Ectodermal cell (in vitro differentiated cells): ENCODE results near the gene SRPK2.
"Not testable (repeated sequence)": the region's sequence is repeated elsewhere in the genome, so short reads cannot be mapped to it uniquely, and the experiment has no call there.

ENCODE experiments used
- H3K27ac ChIP-seq: 2 replicates; pipeline ENCODE4 v1.7.0; 2013; ENCODE audit warnings: mild to moderate bottlenecking, low read depth, low read length; ENCODE audit not compliant: insufficient read depth, poor library complexity, severe bottlenecking
- H3K27me3 ChIP-seq: 2 replicates; pipeline ENCODE4 v1.7.0; 2013; ENCODE audit warnings: mild to moderate bottlenecking, low read length; ENCODE audit not compliant: insufficient read depth, control insufficient read depth, poor library complexity, severe bottlenecking
- H3K36me3 ChIP-seq: one replicate; pipeline ENCODE4 v1.7.0; 2013; ENCODE audit warnings: low read length; ENCODE audit not compliant: control insufficient read depth, insufficient read depth
- H3K4me1 ChIP-seq: one replicate; pipeline ENCODE4 v1.7.0; 2013; ENCODE audit warnings: low read length; ENCODE audit not compliant: control insufficient read depth, insufficient read depth
- H3K4me3 ChIP-seq: 2 replicates; pipeline ENCODE4 v1.7.0; 2013; ENCODE audit warnings: low read depth, low read length, control low read depth; ENCODE audit not compliant: insufficient read depth
- H3K9me3 ChIP-seq: 2 replicates; pipeline ENCODE4 v1.7.0; 2013; ENCODE audit warnings: mild to moderate bottlenecking, low read length, moderate library complexity; ENCODE audit not compliant: control insufficient read depth
- WGBS, 2 experiments: methylation state at CpG; one replicate each; pipeline ENCODE4 v1.1.7; 2013; ENCODE audit warnings: missing lambda C conversion rate in 2 of 2; 5-methylcytosine and 5-hydroxymethylcytosine counted together

SRPK2 gene

GRCh38 chr7:105345003-105345402, 43.7 kb downstream of the SRPK2 start:
- H3K9me3 ChIP-seq = no peaks in the 10 kb centered on the region
- H3K4me3 ChIP-seq = no peak overlapping the region
- H3K27me3 ChIP-seq = no peaks in the 10 kb centered on the region
- no peaks in the 10 kb centered on the region for H3K4me1 ChIP-seq
- no peaks in the 10 kb centered on the region for H3K36me3 ChIP-seq
- H3K27ac ChIP-seq = no peak overlapping the region
- WGBS, 2 experiments = 71 to 72% methylated on average over 3 of the region's 3 CpGs

- no peaks in the 10 kb centered on the region for H3K4me1 ChIP-seq
- no peak overlapping the region for H3K27ac ChIP-seq
- H3K9me3 ChIP-seq = no peaks in the 10 kb centered on the region
- no peak overlapping the region for H3K4me3 ChIP-seq
- no peaks in the 10 kb centered on the region for H3K36me3 ChIP-seq
- H3K27me3 ChIP-seq = no peaks in the 10 kb centered on the region
- 94 to 95% methylated on average over 7 to 9 of the region's 12 CpGs for WGBS, 2 experiments
These were observed 49.1 kb downstream of the SRPK2 start for GRCh38 chr7:105339404-105340323.

- no peak overlapping the region for H3K4me3 ChIP-seq
- no peaks in the 10 kb centered on the region for H3K9me3 ChIP-seq
- WGBS, 2 experiments = 98 to 99% methylated on average over 4 of the region's 4 CpGs
- no peaks in the 10 kb centered on the region for H3K27me3 ChIP-seq
- H3K36me3 ChIP-seq = no peaks in the 10 kb centered on the region
- no peaks in the 10 kb centered on the region for H3K4me1 ChIP-seq
- H3K27ac ChIP-seq = no peak overlapping the region
These were observed 51.2 kb downstream of the SRPK2 start for GRCh38 chr7:105337529-105337928.

GRCh38 chr7:105336009-105336408, 52.7 kb downstream of the SRPK2 start:
- H3K9me3 ChIP-seq = no peaks in the 10 kb centered on the region
- WGBS, 2 experiments = 88% methylated on average over 1 of the region's 1 CpG; no CpG with 5 or more reads in 1 of the 2 experiments
- no peaks in the 10 kb centered on the region for H3K27me3 ChIP-seq
- H3K36me3 ChIP-seq = no peaks in the 10 kb centered on the region
- no peak overlapping the region for H3K27ac ChIP-seq
- no peaks in the 10 kb centered on the region for H3K4me1 ChIP-seq
- no peak overlapping the region for H3K4me3 ChIP-seq

- H3K27ac ChIP-seq, H3K4me1 ChIP-seq: not testable (repeated sequence)
- WGBS, 2 experiments = 90 to 94% methylated on average over 5 of the region's 5 CpGs
These were observed 56.1 kb downstream of the SRPK2 start for GRCh38 chr7:105332661-105333060.

GRCh38 chr7:105330526-105330925, 58.2 kb downstream of the SRPK2 start:
- H3K36me3 ChIP-seq = no peaks in the 10 kb centered on the region
- no peaks in the 10 kb centered on the region for H3K9me3 ChIP-seq
- no peaks in the 10 kb centered on the region for H3K4me1 ChIP-seq
- WGBS, 2 experiments = 91 to 98% methylated on average over 3 of the region's 3 CpGs
- no peak overlapping the region for H3K27ac ChIP-seq
- H3K27me3 ChIP-seq = no peaks in the 10 kb centered on the region
- no peak overlapping the region for H3K4me3 ChIP-seq

More at GRCh38 chr7:105332661-105333060, 56.1 kb downstream of the SRPK2 start:
- H3K27me3 ChIP-seq, H3K36me3 ChIP-seq, H3K9me3 ChIP-seq, H3K4me3 ChIP-seq: not testable (repeated sequence)

GRCh38 chr7:105327201-105327600, 61.5 kb downstream of the SRPK2 start:
- no peaks in the 10 kb centered on the region for H3K4me1 ChIP-seq
- H3K27me3 ChIP-seq = no peaks in the 10 kb centered on the region
- H3K4me3 ChIP-seq = no peak overlapping the region
- no peaks in the 10 kb centered on the region for H3K36me3 ChIP-seq
- H3K27ac ChIP-seq = no peak overlapping the region
- H3K9me3 ChIP-seq = no peaks in the 10 kb centered on the region
- 95 to 96% methylated on average over 1 of the region's 1 CpG for WGBS, 2 experiments

- Histone ChIP-seq H3K9me3 (no peaks in the 10 kb centered on the region), H3K4me1 (no peaks in the 10 kb centered on the region), H3K27ac (no peak overlapping the region), H3K36me3 (no peaks in the 10 kb centered on the region), H3K4me3 (no peak overlapping the region), H3K27me3 (no peaks in the 10 kb centered on the region)
- 86 to 94% methylated on average over 5 of the region's 5 CpGs for WGBS, 2 experiments
These were observed 63.4 kb downstream of the SRPK2 start for GRCh38 chr7:105325216-105325904.

GRCh38 chr7:105324606-105325005, 64.1 kb downstream of the SRPK2 start:
- not testable (repeated sequence) for H3K4me1 ChIP-seq, H3K27me3 ChIP-seq, H3K27ac ChIP-seq, H3K4me3 ChIP-seq, H3K9me3 ChIP-seq, H3K36me3 ChIP-seq
- WGBS, 2 experiments = 93 to 96% methylated on average over 8 of the region's 8 CpGs

- no peak overlapping the region for H3K4me3 ChIP-seq
- no peaks in the 10 kb centered on the region for H3K4me1 ChIP-seq
- H3K27me3 ChIP-seq = no peaks in the 10 kb centered on the region
- no peaks in the 10 kb centered on the region for H3K36me3 ChIP-seq
- H3K27ac ChIP-seq = no peak overlapping the region
- 100% methylated on average over 1 of the region's 1 CpG for WGBS, 2 experiments
- no peaks in the 10 kb centered on the region for H3K9me3 ChIP-seq
These were observed 65.4 kb downstream of the SRPK2 start for GRCh38 chr7:105323366-105323765.
